GM12865 (cell line): ENCODE results near the gene GOLM1.

Source experiments
- DNase-seq: peaks from one replicate; pipeline ENCODE4 v3.0.0; 2010; ENCODE audit warnings: low read depth
- H3K4me3 ChIP-seq: 2 replicates; pipeline ENCODE4 v1.5.1; 2011; ENCODE audit warnings: mild to moderate bottlenecking, low read depth, low read length, control low read depth
- TF ChIP-seq, protein P1 (sequence below): IDR thresholded peaks from 2 replicates; pipeline ENCODE4 v1.5.1; 2011; ENCODE audit warnings: low read length, control low read depth, low read depth, inconsistent platforms; ENCODE audit not compliant: insufficient read depth; ENCODE audit errors: missing control alignments

Gene GOLM1

DNA sequence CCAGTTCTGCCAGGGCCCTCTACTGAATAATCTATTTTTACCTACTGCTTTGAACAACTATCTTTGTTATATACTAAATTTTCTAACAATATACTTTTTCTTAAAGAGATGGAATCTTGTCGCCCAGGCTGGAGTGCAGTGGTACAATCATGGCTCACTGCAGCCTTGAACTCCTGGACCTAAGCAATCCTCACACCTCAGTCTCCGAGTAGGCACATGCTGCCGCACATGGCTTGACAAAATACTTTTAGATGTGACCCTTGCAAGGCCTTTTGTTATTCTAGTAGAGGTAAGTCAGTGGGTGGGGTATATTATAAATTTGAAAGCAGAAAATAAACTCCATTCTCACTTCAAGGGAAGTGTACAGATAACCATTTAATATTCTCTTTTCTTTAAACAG is 7.9 kb downstream of the GOLM1 start:
- TF ChIP-seq, protein P1, sequence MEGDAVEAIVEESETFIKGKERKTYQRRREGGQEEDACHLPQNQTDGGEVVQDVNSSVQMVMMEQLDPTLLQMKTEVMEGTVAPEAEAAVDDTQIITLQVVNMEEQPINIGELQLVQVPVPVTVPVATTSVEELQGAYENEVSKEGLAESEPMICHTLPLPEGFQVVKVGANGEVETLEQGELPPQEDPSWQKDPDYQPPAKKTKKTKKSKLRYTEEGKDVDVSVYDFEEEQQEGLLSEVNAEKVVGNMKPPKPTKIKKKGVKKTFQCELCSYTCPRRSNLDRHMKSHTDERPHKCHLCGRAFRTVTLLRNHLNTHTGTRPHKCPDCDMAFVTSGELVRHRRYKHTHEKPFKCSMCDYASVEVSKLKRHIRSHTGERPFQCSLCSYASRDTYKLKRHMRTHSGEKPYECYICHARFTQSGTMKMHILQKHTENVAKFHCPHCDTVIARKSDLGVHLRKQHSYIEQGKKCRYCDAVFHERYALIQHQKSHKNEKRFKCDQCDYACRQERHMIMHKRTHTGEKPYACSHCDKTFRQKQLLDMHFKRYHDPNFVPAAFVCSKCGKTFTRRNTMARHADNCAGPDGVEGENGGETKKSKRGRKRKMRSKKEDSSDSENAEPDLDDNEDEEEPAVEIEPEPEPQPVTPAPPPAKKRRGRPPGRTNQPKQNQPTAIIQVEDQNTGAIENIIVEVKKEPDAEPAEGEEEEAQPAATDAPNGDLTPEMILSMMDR: no peak
- no peak for DNase-seq
- no peak overlapping the region for H3K4me3 ChIP-seq

DNA sequence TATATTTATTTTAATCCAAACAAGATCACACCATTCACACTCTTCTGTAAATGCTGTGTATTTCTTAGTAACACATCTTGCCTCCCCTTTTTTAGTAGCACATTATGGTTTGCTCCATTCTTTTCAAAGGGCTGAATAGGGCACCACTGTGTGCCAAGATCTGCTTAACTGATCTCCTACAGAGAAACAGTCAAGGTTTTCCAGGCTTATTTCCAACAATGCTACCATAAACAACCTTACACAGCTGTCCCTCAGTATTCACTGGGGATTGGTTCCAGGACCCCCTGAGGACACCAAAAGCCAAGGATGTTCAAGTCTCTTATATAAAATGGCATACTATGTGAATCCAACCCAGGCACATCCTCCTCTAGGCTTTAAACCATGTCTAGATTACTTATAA is 16.5 kb downstream of the GOLM1 start:
- TF ChIP-seq, protein P1: no peak
- no peak overlapping the region for H3K4me3 ChIP-seq
- DNase-seq: no peak

- no peak for DNase-seq
- TF ChIP-seq, protein P1: no peak
- no peak overlapping the region for H3K4me3 ChIP-seq
These were observed 19.4 kb downstream of the GOLM1 start for GRCh38 chr9:86079865-86080469.

DNA sequence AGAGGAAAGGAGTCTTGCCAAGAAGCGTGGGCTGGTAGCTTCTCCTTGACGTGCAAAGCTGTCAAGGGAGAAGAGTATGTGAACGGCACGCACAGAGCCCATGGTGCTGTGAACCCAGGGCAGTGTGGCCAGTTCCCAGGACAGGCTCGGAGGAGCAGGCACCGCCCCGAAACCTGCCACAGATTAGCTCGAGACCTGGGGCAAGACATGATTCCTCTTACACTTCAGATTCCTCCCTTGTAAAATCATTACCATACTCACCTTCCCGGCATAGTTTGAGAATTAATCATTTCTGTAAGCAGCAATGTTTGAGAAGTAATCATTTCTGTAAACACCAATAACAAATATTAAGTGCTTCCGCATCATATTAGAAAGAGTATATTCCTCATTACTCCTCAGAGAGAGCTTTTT is 19.9 kb downstream of the GOLM1 start:
- TF ChIP-seq, protein P1: no peak
- H3K4me3 ChIP-seq: no peak overlapping the region
- DNase-seq: no peak

- TF ChIP-seq, protein P1: no peak
- no peak for DNase-seq
- H3K4me3 ChIP-seq: no peak overlapping the region
These were observed 20.6 kb downstream of the GOLM1 start for GRCh38 chr9:86078731-86079130.

GRCh38 chr9:86077276-86077675 is 22.1 kb downstream of the GOLM1 start:
- TF ChIP-seq, protein P1: no peak
- no peak for DNase-seq

More at GRCh38 chr9:86077276-86077675, 22.1 kb downstream of the GOLM1 start:
- H3K4me3 ChIP-seq: no peak overlapping the region
